ENCODE measurements around the gene GAS2L2. TPM values are rescaled to one million over a fixed set of nuclear protein-coding genes. Genes with fewer than 3 reads are reported as not detected.

Gene GAS2L2
- total and polyA plus RNA-seq, 2 experiments from 2014 or later = 0.06 TPM; not detected in 1

- H3K4me3 Mint-ChIP-seq = no peak overlapping the region
- no peak overlapping the region for H3K27ac Mint-ChIP-seq
- Histone ChIP-seq H3K4me2 (no peak overlapping the region), H4K20me1 (replicated peaks; ENCODE audit: insufficient read depth) (no peaks in the 10 kb centered on the region; the same call in 1 of the 2 replicates), H3K36me3 (ENCODE audit: insufficient read depth) (peaks cover 11% of the 10 kb centered on the region), H3K9me2 (ENCODE audit: insufficient read depth) (no peaks in the 10 kb centered on the region), H3K27me3 (ENCODE audit: insufficient read depth) (no peaks in the 10 kb centered on the region), H3K27ac (ENCODE audit: low read depth) (no peak overlapping the region), H3K4me3 (no peak overlapping the region), H3K4me1 (ENCODE audit: insufficient read depth) (no peaks in the 10 kb centered on the region), H3F3A (replicated peaks; ENCODE audit: low read depth) (no peaks in the 10 kb centered on the region), H2AFZ (no peak overlapping the region), H3K79me2 (replicated peaks; ENCODE audit: insufficient read depth) (no peaks in the 10 kb centered on the region)
- no peaks in the 10 kb centered on the region for H3K9me3 Mint-ChIP-seq
- TF ChIP-seq CREB1 (CRISPR knock-in tag; IDR thresholded peaks at IDR 0.05; ENCODE audit: low read depth) (no peak), ZNF114 (CRISPR knock-in tag; IDR thresholded peaks at IDR 0.05) (no peak), CTCF (conservative IDR thresholded peaks at IDR 0.05; ENCODE audit: low read depth in 2 of 2) (no peak), STAT1 (IDR thresholded peaks at IDR 0.05; ENCODE audit: unreplicated experiment) (no peak), ETS1 (IDR thresholded peaks at IDR 0.05) (no peak), EZH2 (IDR thresholded peaks at IDR 0.05; ENCODE audit: low read depth, unreplicated experiment) (no peak), JUNB (IDR thresholded peaks at IDR 0.05; ENCODE audit: unreplicated experiment) (no peak), REST (IDR thresholded peaks at IDR 0.05; ENCODE audit: unreplicated experiment) (no peak), NANOG (IDR thresholded peaks at IDR 0.05; ENCODE audit: borderline replicate concordance) (no peak), POLR2AphosphoS5 (IDR thresholded peaks at IDR 0.05; ENCODE audit: low read depth) (no peak), ZNF331 (CRISPR knock-in tag; IDR thresholded peaks at IDR 0.05; ENCODE audit: low read depth) (no peak), EZH2phosphoT487 (IDR thresholded peaks at IDR 0.05; ENCODE audit: unreplicated experiment) (no peak), ZNF462 (CRISPR knock-in tag; IDR thresholded peaks at IDR 0.05) (no peak)
- peaks cover 21% of the 10 kb centered on the region for H3K36me3 Mint-ChIP-seq (ENCODE audit: low read depth)
- H3K4me1 Mint-ChIP-seq = no peaks in the 10 kb centered on the region
- no peak for ATAC-seq
- H3K27me3 Mint-ChIP-seq (ENCODE audit: insufficient read depth, low read depth, poor library complexity) = peaks cover 3% of the 10 kb centered on the region
- DNase-seq (ENCODE audit: low spot score) = no peak
These were observed 37.6 kb downstream of the GAS2L2 start for GRCh38 chr17:35715416-35715815.

All from GM23338 (cell line).